PC-3 (cell line): Measurements from ENCODE around the gene KAZN.

Source experiments
- CTCF ChIP-seq: fragments of 300-600 bp; sonication (generic); conservative IDR thresholded peaks from 2 replicates; pipeline ENCODE4 v1.5.1; 2017; ENCODE audit warnings: antibody characterized with exemption, low read depth, mild to moderate bottlenecking, low read length
- EZH2 ChIP-seq: fragments of 300-600 bp; sonication (generic); IDR thresholded peaks from one replicate; pipeline ENCODE4 v1.6.1; 2017; ENCODE audit warnings: antibody characterized with exemption, mild to moderate bottlenecking, low read length; ENCODE audit not compliant: unreplicated experiment
- EZH2phosphoT487 ChIP-seq: fragments of 300-600 bp; sonication (generic); IDR thresholded peaks from 2 replicates; pipeline ENCODE4 v1.6.1; 2018; ENCODE audit warnings: mild to moderate bottlenecking, antibody characterized with exemption, low read length, borderline replicate concordance

GRCh38 chr1:15103906-15104305, 505.4 kb downstream of the KAZN start:
- TF ChIP-seq CTCF (no peak), EZH2 (no peak), EZH2phosphoT487 (no peak)
